SK-N-SH (cell line): ENCODE data around the gene SYT7. TPM values are rescaled to one million over a fixed set of nuclear protein-coding genes. Genes with fewer than 3 reads are reported as not detected.

ENCODE experiments used
- CTCF ChIA-PET: fragments of 300-600, 350-600 bp; formaldehyde crosslinking; extraction: SDS; loops from one replicate; lab custom pipeline; 2021; lab: Yijun Ruan, JAX
- POLR2A ChIA-PET: fragments of 350-600 bp; sonication (Branson Sonifier 250); formaldehyde crosslinking; extraction: SDS; loops from one replicate; lab custom pipeline; 2020; ENCODE audit warnings: antibody characterized with exemption, inconsistent platforms; lab: Yijun Ruan, JAX
- DNase-seq: peaks from one replicate; pipeline ENCODE4 v3.0.0; 2012
- H2AFZ ChIP-seq: fragments of 200-600 bp; sonication (generic); 2 replicates; pipeline ENCODE4 v1.8.1; 2016; ENCODE audit warnings: antibody characterized with exemption, mild to moderate bottlenecking, low read depth
- H3F3A ChIP-seq: fragments of 200-600 bp; sonication (generic); replicated peaks from 2 replicates; pipeline ENCODE3; 2016; ENCODE audit warnings: antibody characterized with exemption, mild to moderate bottlenecking; ENCODE audit not compliant: insufficient read depth
- H3K27ac ChIP-seq, 2 experiments: fragments of 200-500 bp in 1 of 2; fragments of 200-600 bp in 1 of 2; sonication (Bioruptor generic) in 1 of 2; sonication (generic), shearing (Covaris generic) in 1 of 2; 2 replicates each; pipeline versions ENCODE4 v1.5.1 to v1.6.1; 2014 to 2016; ENCODE audit warnings: low read depth in 2 of 2, inconsistent platforms in 1 of 2, low read length in 1 of 2, mild to moderate bottlenecking in 1 of 2, mixed read lengths in 1 of 2
- H3K27me3 ChIP-seq: fragments of 200-600 bp; sonication (generic), shearing (Covaris generic); 2 replicates; pipeline ENCODE4 v1.6.1; 2016; ENCODE audit warnings: mixed run types; ENCODE audit not compliant: insufficient read depth
- H3K36me3 ChIP-seq, 2 experiments: fragments of 200-500 bp in 1 of 2; fragments of 200-600 bp in 1 of 2; sonication (Bioruptor generic) in 1 of 2; sonication (generic) in 1 of 2; replicated peaks in 1 of 2; 2 replicates each; pipeline versions ENCODE3 to v1.5.1; 2014 to 2016; ENCODE audit warnings: low read length in 1 of 2, mild to moderate bottlenecking in 1 of 2; ENCODE audit not compliant: insufficient read depth in 2 of 2, control insufficient read depth in 1 of 2
- H3K4me1 ChIP-seq, 2 experiments: fragments of 200-500 bp in 1 of 2; fragments of 200-600 bp in 1 of 2; sonication (Bioruptor generic) in 1 of 2; sonication (generic), shearing (Covaris generic) in 1 of 2; 2 replicates each; pipeline versions ENCODE4 v1.5.1 to v1.6.1; 2014 to 2016; ENCODE audit warnings: low read depth in 1 of 2, low read length in 1 of 2, mixed run types in 1 of 2; ENCODE audit not compliant: insufficient read depth in 2 of 2, control insufficient read depth in 1 of 2
- H3K4me2 ChIP-seq: fragments of 200-600 bp; sonication (generic), shearing (Covaris generic); 2 replicates; pipeline ENCODE4 v1.6.1; 2017; ENCODE audit warnings: mixed run types
- H3K4me3 ChIP-seq, 2 experiments: fragments of 200-500 bp in 1 of 2; fragments of 200-600 bp in 1 of 2; sonication (Bioruptor generic) in 1 of 2; sonication (generic), shearing (Covaris generic) in 1 of 2; 2 replicates each; pipeline versions ENCODE4 v1.5.1 to v1.8.1; 2014 to 2016; ENCODE audit warnings: low read depth in 2 of 2, inconsistent platforms in 1 of 2, low read length in 1 of 2, mild to moderate bottlenecking in 1 of 2, mixed read lengths in 1 of 2, moderate library complexity in 1 of 2
- H3K79me2 ChIP-seq: fragments of 200-600 bp; sonication (generic); 2 replicates; pipeline ENCODE4 v1.8.1; 2017; ENCODE audit warnings: mild to moderate bottlenecking; ENCODE audit not compliant: insufficient read depth
- H3K9ac ChIP-seq: fragments of 200-600 bp; sonication (generic); 2 replicates; pipeline ENCODE4 v1.6.1; 2017; ENCODE audit warnings: mixed run types
- H3K9me2 ChIP-seq: fragments of 200-600 bp; sonication (generic); 2 replicates; pipeline ENCODE4 v1.6.1; 2017; ENCODE audit warnings: mixed run types
- H3K9me3 ChIP-seq: fragments of 200-600 bp; sonication (generic); 2 replicates; pipeline ENCODE4 v1.6.1; 2017; ENCODE audit warnings: mixed run types, mild to moderate bottlenecking, moderate library complexity
- H4K20me1 ChIP-seq: fragments of 200-600 bp; sonication (generic); 2 replicates; pipeline ENCODE4 v1.6.1; 2017; ENCODE audit warnings: mild to moderate bottlenecking, mixed run types; ENCODE audit not compliant: insufficient read depth
- CHD2 ChIP-seq: fragments of 150-350 bp; IDR thresholded peaks from 2 replicates; pipeline ENCODE4 v1.6.1; 2018; ENCODE audit warnings: low read length; ENCODE audit not compliant: partially characterized antibody
- CTCF ChIP-seq: fragments of 200-600 bp; sonication (generic); IDR thresholded peaks from 2 replicates; pipeline ENCODE4 v1.6.1; 2017; ENCODE audit warnings: antibody characterized with exemption, mild to moderate bottlenecking, moderate library complexity
- ELF1 ChIP-seq: IDR thresholded peaks from 2 replicates; pipeline ENCODE4 v1.4.0; 2012
- EZH2phosphoT487 ChIP-seq: fragments of 200-600 bp; sonication (generic); IDR thresholded peaks from 2 replicates; pipeline ENCODE4 v1.6.1; 2017; ENCODE audit warnings: low read depth, mixed run types, mild to moderate bottlenecking, antibody characterized with exemption, moderate library complexity, borderline replicate concordance
- FOXJ3 ChIP-seq: sonication (generic); formaldehyde crosslinking; IDR thresholded peaks from 2 replicates; pipeline ENCODE4 v1.5.1; 2020; ENCODE audit warnings: mild to moderate bottlenecking, missing genetic modification reagents
- GABPA ChIP-seq: IDR thresholded peaks from 2 replicates; pipeline ENCODE4 v1.4.0; 2012; ENCODE audit warnings: low read depth, mild to moderate bottlenecking
- JUND ChIP-seq: IDR thresholded peaks from 2 replicates; pipeline ENCODE4 v1.4.0; 2012
- MEF2A ChIP-seq: IDR thresholded peaks from 2 replicates; pipeline ENCODE4 v1.4.0; 2012; ENCODE audit warnings: low read depth, borderline replicate concordance
- POLR2AphosphoS5 ChIP-seq: IDR thresholded peaks from 2 replicates; pipeline ENCODE4 v1.6.1; 2012; ENCODE audit warnings: low read depth, low read length
- RAD21 ChIP-seq: IDR thresholded peaks from 2 replicates; pipeline ENCODE4 v1.6.1; 2012; ENCODE audit warnings: mild to moderate bottlenecking, low read length
- RFX5 ChIP-seq: IDR thresholded peaks from 2 replicates; pipeline ENCODE4 v1.6.1; 2012; ENCODE audit warnings: mild to moderate bottlenecking, improper control_type of control experiment, low read length
- SIN3A ChIP-seq: IDR thresholded peaks from 2 replicates; pipeline ENCODE4 v1.6.1; 2012; ENCODE audit warnings: low read depth, mild to moderate bottlenecking, low read length, moderate library complexity, borderline replicate concordance
- SMC3 ChIP-seq: IDR thresholded peaks from 2 replicates; pipeline ENCODE4 v1.6.1; 2012; ENCODE audit warnings: low read depth, low read length, improper control_type of control experiment
- TCF12 ChIP-seq: IDR thresholded peaks from 2 replicates; pipeline ENCODE4 v1.4.0; 2012
- TEAD4 ChIP-seq: IDR thresholded peaks from 2 replicates; pipeline ENCODE4 v1.4.0; 2012; ENCODE audit warnings: mild to moderate bottlenecking, borderline replicate concordance; ENCODE audit not compliant: insufficient read depth
- USF2 ChIP-seq: fragments of 150-350 bp; IDR thresholded peaks from 2 replicates; pipeline ENCODE4 v1.6.1; 2017; ENCODE audit warnings: antibody characterized with exemption, low read length, low read depth, borderline replicate concordance
- YY1 ChIP-seq: IDR thresholded peaks from 2 replicates; pipeline ENCODE4 v1.4.0; 2012; ENCODE audit warnings: low read depth, mild to moderate bottlenecking
- WGBS: methylation state at CpG from one replicate; pipeline ENCODE4 v1.1.6; 2017; ENCODE audit warnings: low lambda C conversion rate; 5-methylcytosine and 5-hydroxymethylcytosine counted together
- polyA plus RNA-seq, 3 experiments: library from polyadenylated mRNA; depleted of rRNA; stranded (reverse); fragments of >200 nt; gene quantifications; 2 replicates each; pipeline ENCODE4 v1.2.3, GENCODE V29; 2012
- TF ChIP-seq, protein P1 (sequence below): IDR thresholded peaks from 2 replicates; pipeline ENCODE4 v1.6.1; 2012; ENCODE audit warnings: mild to moderate bottlenecking, low read depth, low read length, moderate library complexity

Gene SYT7
- polyA plus RNA-seq, 1 of the 3 experiments (the other 2 are of a cell fraction), result 1.1 TPM

GRCh38 chr11:61588728-61589191 lies 7.9 kb upstream of the SYT7 start:
- H3K27me3 ChIP-seq, result peaks cover 26% of the 10 kb centered on the region
- no peak overlapping the region for H3K4me3 ChIP-seq
- CTCF ChIA-PET, result interaction anchor here (0.9 to 3.8 kb wide), 9 partner anchors 8 to 111 kb away, joined by 4 to 16 read pairs (median 4); partner anchors contain the start of genes LRRC10B and SYT7

More at GRCh38 chr11:61588728-61589191, 7.9 kb upstream of the SYT7 start:
- H3K9me3 ChIP-seq, result no peaks in the 10 kb centered on the region
- no peaks in the 10 kb centered on the region for H3K36me3 ChIP-seq
- no peak for DNase-seq
- no peaks in the 10 kb centered on the region for H4K20me1 ChIP-seq
- 80% methylated on average over 10 of the region's 10 CpGs for WGBS
- no peak overlapping the region for H3K27ac ChIP-seq
- H3K9me2 ChIP-seq, result no peaks in the 10 kb centered on the region
- no peak overlapping the region for H3K4me2 ChIP-seq
- POLR2A ChIA-PET, result no interaction called here
- no peak for TF ChIP-seq GABPA
- no peak for TF ChIP-seq MEF2A
- no peak for TF ChIP-seq CHD2
- no peak for TF ChIP-seq POLR2AphosphoS5
- TF ChIP-seq ELF1, result no peak
- TF ChIP-seq EZH2phosphoT487, result no peak
- TF ChIP-seq CTCF, result no peak
- no peak for TF ChIP-seq SMC3
- no peak for TF ChIP-seq YY1
- no peak for TF ChIP-seq TCF12
- TF ChIP-seq RFX5, result no peak
- TF ChIP-seq TEAD4, result no peak
- no peak for TF ChIP-seq SIN3A
- TF ChIP-seq, protein P1, sequence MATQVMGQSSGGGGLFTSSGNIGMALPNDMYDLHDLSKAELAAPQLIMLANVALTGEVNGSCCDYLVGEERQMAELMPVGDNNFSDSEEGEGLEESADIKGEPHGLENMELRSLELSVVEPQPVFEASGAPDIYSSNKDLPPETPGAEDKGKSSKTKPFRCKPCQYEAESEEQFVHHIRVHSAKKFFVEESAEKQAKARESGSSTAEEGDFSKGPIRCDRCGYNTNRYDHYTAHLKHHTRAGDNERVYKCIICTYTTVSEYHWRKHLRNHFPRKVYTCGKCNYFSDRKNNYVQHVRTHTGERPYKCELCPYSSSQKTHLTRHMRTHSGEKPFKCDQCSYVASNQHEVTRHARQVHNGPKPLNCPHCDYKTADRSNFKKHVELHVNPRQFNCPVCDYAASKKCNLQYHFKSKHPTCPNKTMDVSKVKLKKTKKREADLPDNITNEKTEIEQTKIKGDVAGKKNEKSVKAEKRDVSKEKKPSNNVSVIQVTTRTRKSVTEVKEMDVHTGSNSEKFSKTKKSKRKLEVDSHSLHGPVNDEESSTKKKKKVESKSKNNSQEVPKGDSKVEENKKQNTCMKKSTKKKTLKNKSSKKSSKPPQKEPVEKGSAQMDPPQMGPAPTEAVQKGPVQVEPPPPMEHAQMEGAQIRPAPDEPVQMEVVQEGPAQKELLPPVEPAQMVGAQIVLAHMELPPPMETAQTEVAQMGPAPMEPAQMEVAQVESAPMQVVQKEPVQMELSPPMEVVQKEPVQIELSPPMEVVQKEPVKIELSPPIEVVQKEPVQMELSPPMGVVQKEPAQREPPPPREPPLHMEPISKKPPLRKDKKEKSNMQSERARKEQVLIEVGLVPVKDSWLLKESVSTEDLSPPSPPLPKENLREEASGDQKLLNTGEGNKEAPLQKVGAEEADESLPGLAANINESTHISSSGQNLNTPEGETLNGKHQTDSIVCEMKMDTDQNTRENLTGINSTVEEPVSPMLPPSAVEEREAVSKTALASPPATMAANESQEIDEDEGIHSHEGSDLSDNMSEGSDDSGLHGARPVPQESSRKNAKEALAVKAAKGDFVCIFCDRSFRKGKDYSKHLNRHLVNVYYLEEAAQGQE, result no peak
- no peak for TF ChIP-seq RAD21
- no peak for TF ChIP-seq USF2
- no peak for TF ChIP-seq FOXJ3 (CRISPR knock-in tag)
- no peak for TF ChIP-seq JUND
- peaks cover 0 to 2% of the 10 kb centered on the region in 2 experiments; a peak in 1 of 4 replicates for H3K4me1 ChIP-seq
- H2AFZ ChIP-seq, result no peak overlapping the region
- no peaks in the 10 kb centered on the region for H3F3A ChIP-seq
- no peak overlapping the region for H3K9ac ChIP-seq
- no peaks in the 10 kb centered on the region for H3K79me2 ChIP-seq
